NCI-H2107 treated with DMSO at 0.1 percent for 48 hours (cell line): ENCODE data around the gene ELOVL5.
"Not testable (repeated sequence)": the region's sequence is repeated elsewhere in the genome, so short reads cannot be mapped to it uniquely, and the experiment has no call there.

Experiments
- DNase-seq: peaks from one replicate; lab custom pipeline; 2025; ENCODE audit not compliant: unreplicated experiment; lab: John Stamatoyannopoulos, UW

The ELOVL5 gene

GRCh38 chr6:53330137-53330536 is 18.6 kb downstream of the ELOVL5 start:
- no peak for DNase-seq

GRCh38 chr6:53328375-53328774 is 20.4 kb downstream of the ELOVL5 start:
- DNase-seq: no peak

DNA sequence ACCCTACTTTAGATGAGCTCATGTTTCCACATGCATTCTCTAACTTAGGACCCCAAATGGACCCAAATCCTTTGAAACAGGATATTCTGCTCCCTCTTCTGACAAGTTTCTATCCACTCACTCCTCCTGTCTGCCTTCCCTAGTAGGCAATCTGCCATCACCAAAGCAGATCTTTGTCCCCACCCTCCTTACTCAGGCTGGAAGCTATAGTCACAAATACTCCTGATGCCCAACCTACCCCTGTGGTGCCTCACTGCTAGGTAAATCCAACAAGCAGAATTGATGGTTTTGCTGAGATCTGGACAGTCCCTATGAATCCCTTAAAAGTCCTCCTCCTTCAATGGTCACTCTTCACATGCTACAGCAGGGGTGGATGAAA is 21.7 kb downstream of the ELOVL5 start:
- DNase-seq: no peak

DNA sequence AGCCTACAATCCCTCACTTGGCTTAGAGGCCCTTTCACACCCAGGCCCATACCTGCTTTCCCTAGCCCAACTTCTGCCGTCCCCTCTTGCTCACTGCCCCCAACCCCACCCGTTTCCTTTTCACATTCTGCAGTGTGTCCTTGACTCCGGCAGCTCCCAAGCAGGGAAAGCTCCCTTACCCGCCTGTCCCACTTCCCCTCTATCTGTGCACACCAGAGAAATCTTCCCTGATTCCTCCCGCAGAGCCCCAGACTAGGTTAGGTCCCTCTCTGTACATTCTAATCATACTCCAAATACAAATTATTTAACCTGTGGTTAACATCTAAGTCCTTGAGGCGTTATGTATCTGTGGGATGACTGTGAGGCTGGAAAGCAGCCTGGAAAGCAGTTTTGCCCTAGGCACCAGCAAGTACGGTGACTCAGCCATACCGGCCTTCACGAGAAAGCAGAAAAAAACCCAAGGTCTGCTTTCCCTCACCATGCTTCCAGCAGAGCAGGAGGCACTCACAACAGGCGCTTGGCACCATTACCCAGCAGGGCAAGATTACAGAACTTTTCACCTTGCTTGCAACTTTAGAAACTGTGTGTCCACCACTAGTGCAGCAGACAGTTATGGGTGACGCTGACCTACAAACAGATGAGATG is 22.3 kb downstream of the ELOVL5 start:
- no peak for DNase-seq

DNA sequence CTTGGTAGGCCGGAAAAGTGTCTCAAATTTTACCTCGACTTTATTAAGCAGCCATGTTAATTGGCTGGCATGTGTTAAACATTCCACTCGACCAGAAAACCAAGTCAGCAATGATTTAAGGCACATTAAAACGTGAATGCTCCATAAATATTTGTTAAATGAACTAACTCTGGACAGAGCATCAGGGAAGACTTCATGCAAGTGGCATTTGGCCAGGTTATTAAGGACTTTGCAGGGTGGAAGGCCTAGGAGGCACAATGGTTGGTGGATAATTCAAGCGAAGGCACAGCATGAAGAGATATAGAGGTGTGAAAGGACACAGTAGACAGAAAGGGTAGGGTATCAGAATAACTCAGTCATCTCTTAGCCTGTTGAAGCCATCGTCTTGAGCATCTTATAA is 23.0 kb downstream of the ELOVL5 start:
- DNase-seq: no peak

DNA sequence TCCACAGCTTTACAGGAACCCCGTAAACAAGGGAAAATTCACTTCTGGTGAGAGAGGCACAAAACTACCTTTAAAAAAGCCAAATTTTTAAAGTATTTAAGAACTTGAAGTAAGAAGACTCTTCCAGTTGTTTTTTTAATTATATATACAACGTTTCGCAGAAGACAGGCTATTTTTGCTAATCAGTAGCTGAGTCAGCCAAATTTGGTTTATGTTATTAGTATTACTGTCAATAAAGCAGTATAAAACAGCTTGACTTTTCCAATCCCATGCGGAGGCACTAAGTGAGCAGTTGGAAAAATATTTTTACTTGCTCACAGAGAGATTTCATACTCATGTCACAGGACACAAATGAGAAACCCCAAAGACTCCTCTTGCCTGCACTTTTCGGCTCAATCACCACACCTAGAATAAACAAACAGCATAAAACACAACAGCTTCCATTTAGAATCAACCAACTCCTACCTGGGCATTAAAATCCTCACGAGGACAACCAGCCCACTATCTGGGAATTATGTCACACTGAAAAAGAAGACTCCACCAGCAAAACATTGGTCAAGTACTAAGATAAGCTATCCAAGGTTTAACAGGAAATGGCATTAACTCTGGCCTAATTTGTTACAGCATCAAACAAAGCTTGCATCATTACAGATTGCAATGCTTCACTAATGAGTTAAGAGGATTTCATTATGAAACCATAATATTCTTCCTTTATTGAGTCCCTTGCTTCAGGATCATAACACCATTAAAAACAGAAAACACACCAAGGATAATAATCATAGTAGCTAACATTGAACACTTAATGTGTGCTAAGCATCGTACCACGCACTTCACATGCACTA is 26.3 kb downstream of the ELOVL5 start:
- no peak for DNase-seq

DNA sequence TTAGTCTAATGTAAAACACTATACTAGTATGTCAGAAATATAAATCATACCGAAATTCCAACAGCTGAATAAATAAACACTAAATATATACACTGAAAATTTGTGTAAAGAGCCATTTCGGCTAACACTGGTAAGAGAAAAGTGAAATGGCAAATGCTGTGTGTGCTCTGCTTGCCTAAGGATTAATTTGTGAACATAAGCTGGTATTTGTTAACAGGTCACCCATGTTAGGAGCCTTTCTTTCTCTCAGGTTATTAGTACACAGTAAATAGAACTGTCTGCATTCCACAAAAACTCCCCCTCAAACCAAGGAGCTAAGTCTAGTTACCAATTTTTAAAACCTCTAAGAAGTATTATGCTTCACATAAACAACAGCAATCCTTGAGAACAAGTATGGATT is 27.0 kb downstream of the ELOVL5 start:
- no peak for DNase-seq

- no peak for DNase-seq
These were observed 27.8 kb downstream of the ELOVL5 start for GRCh38 chr6:53320964-53321363.

GRCh38 chr6:53318429-53318828 is 30.3 kb downstream of the ELOVL5 start:
- DNase-seq: no peak

DNA sequence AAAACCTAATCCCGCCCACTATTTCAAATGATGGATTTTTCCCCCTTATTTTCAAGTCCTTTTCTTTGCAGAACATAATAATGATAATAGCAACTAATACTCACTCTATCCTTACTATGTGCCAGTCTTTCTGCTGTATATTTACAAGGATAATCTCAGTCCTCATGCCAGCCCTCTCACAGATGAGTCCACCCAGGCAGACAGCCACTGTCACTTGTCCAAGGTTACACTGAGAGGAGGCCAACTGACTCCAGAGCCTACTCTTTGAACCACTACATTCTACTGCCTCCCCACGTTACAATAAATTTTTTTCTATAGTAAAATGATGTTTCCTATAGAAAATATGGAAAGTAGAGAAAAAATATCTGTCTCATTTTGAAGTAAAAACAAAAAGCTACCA is 30.9 kb downstream of the ELOVL5 start:
- DNase-seq: no peak

GRCh38 chr6:53317299-53317698 is 31.5 kb downstream of the ELOVL5 start:
- DNase-seq: not testable (repeated sequence)

DNA sequence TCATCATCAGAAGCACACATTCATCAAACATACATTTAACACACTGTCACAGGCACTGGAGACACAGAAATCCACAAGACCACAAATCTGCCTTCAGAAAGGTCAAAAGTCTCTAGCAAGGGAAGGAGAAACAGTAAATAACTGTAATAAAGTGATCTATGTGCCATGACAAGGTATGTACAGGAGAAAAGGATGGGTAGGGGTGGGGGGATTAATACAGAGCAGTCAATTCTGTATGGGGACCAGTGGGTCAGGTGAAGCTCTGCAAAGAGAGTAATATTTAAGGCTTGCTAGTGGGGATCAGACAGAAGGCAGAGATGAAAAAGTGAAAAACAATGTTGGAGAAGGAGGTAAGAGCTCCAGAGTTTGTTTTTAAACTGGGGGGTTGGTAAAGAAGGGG is 32.6 kb downstream of the ELOVL5 start:
- DNase-seq: no peak

DNA sequence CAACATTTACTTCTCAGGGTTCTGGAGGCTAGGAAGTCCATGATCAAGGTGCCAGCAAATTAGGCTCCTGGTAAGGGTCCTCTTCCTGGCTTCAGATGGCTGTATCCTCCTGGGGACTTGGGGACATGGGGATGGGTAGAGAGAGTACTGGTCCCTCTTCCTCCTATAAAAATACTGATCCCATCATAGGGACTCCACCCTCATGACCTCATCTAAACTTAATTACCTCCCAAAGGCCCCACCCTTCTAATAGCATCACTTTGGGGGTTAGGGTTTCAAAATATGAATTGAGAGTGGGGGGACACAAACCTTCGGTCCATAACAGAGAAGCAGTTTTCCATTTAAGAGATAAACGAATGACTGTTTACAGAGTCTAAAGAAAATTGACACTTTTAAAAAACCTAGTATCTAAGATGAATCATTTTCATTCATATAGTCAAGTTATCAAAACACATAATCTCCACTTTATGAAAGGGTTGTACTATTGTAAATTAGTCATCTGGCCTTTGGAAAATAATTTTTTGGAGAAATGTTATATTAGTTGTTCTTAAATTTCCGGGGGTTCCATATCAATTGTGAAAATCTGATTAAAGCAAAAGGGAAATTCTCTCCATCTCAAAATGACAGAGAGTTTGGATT is 33.5 kb downstream of the ELOVL5 start:
- DNase-seq: no peak

DNA sequence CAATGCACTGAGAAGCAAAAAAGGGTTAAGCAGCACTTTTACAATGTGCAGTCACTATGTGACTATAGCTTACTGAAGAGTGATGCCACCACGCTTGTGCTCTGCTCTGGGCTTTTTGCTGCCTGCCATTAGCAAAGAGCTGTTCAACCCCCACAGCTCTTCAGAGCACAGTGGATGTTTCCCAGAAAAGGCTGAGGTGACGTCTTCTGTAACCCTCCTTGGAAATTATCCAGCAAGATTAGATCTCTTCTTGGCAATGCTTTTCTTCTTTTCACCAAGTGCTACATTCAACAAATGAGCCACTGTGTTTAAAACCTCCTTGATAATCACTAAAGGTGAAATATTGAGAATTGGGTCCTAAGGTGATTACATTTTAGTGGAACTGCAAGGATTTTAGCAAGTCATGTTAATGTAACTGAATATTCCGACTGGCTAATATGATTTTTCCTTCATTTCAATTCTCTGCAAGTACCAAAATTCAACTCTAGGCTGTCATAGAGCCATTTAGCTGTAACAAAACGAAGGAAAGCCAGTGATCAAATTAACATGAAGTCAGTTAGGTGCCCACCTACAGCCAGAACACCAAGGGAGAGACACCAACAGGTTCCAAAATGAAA is 34.9 kb downstream of the ELOVL5 start:
- DNase-seq: no peak

DNA sequence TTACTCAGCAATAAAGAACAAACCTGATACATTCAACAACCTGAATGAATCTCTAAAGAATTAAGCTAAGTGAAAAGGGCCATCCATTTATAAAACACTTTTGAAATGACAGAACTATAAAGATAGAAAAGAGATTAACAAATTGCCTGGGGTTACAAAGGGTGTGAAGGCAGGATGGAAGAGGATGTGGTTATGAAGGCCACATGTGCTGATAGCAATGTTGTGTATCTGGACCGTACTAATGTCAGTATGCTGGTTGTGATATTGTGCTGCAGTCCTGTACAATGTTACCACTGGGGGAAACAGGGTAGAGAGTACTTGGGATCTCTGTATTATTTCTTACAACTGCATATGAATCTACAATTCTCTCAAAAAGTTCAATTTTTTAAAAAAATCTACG is 36.4 kb downstream of the ELOVL5 start:
- no peak for DNase-seq

DNA sequence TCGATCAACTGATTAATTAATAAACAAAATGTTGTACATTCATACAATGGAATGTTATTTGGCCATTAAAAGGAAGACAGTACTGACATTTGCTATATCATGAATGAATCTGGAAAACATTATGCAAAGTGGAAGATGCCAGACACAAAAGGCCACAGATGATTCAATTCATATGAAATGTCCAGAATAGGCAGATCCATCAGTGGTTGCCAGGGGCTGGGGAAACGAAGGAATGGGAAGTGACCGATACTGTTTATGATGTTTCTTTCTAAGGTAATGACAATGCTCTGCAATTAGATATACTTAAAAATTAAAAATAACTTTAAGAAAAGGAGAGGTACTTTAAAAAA is 37.2 kb downstream of the ELOVL5 start:
- DNase-seq: no peak

DNA sequence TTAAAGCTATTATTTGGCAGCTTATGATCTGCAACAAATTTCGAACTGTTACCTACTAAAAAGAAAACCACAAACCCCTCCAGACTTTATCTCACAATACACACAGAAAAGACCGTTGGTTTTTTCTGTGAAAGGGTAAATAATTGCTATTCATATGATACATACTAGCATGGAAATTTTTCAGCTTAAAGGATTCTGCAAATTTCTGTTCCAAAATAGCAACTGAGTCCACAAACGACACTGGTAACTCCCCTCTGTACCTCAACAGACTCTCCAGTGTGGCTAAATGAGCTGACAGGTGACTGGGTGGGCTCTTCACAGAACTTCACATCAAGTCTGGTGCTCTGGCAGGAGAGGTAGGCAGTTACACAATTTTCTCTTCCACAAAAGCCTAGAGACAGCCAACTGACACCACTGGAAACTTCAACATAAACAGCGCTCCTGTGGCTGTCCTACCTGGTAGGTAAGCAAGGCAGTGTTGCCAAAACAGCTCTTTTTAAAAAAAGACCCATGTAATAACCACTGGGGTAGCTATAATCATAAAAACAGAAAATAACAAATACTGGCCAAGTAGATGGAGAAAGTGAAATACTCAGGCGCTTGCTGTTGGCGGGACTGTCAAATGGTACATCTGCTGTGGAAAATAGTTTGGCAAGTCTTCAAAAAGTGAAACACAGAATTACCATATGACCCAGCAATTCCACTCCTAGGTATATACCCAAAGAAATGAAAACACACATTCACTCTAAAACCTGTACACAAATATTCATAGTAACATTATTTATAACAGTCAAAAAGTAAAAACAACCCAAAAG is 37.8 kb downstream of the ELOVL5 start:
- no peak for DNase-seq

DNA sequence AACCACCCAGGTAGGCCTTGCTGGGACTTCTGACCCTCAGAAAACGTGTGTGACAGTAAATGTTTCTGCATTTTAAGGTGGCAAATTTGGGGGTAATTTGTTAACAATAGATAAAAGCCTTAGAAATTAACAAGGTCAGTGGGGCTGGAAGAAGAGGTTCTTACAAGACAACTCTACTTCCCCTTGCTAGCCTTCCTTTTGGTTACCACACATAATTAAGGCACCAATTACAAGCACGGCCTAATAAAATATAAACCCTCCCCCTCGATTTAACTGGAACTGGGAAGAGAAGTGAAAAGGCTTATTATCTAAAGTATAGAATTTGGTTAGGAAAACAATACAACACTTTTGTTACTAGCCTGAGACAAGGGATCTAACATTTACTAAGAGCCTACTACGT is 38.8 kb downstream of the ELOVL5 start:
- DNase-seq: no peak

GRCh38 chr6:53309059-53309900 is 39.5 kb downstream of the ELOVL5 start:
- DNase-seq: peak; percentile 24

GRCh38 chr6:53306819-53307347 is 41.9 kb downstream of the ELOVL5 start:
- DNase-seq: no peak
